KMS-11 (cell line): ENCODE data around the gene FAM47C.
"Not testable (repeated sequence)": the region's sequence is repeated elsewhere in the genome, so short reads cannot be mapped to it uniquely, and the experiment has no call there.

Source experiments
- H2AFZ ChIP-seq: fragments of 200-600 bp; sonication (generic); 2 replicates; pipeline ENCODE4 v1.6.1; 2016; ENCODE audit warnings: antibody characterized with exemption, mixed run types, low read depth
- H3K27ac ChIP-seq: fragments of 200-600 bp; sonication (generic); 2 replicates; pipeline ENCODE4 v1.6.1; 2016; ENCODE audit warnings: mild to moderate bottlenecking, mixed run types
- H3K27me3 ChIP-seq: fragments of 200-600 bp; sonication (generic); 2 replicates; pipeline ENCODE4 v1.6.1; 2017; ENCODE audit warnings: mild to moderate bottlenecking, low read depth, mixed run types, moderate library complexity; ENCODE audit not compliant: insufficient read depth
- H3K36me3 ChIP-seq: fragments of 200-600 bp; sonication (generic); 2 replicates; pipeline ENCODE4 v1.6.1; 2017; ENCODE audit warnings: mild to moderate bottlenecking, mixed run types; ENCODE audit not compliant: insufficient read depth
- H3K4me1 ChIP-seq: fragments of 200-600 bp; sonication (generic); 2 replicates; pipeline ENCODE4 v1.6.1; 2016; ENCODE audit warnings: mild to moderate bottlenecking, low read depth, mixed run types; ENCODE audit not compliant: poor library complexity, severe bottlenecking
- H3K4me2 ChIP-seq: fragments of 200-600 bp; sonication (generic); 2 replicates; pipeline ENCODE4 v1.7.0; 2016; ENCODE audit warnings: mild to moderate bottlenecking, mixed run types
- H3K4me3 ChIP-seq: fragments of 200-600 bp; sonication (generic); IDR thresholded peaks from 2 replicates; pipeline ENCODE4 v1.6.1; 2017; ENCODE audit warnings: low read depth, low read length, mixed read lengths; ENCODE audit not compliant: insufficient read depth
- H3K79me2 ChIP-seq: fragments of 200-600 bp; sonication (generic); 2 replicates; pipeline ENCODE4 v1.6.1; 2016; ENCODE audit warnings: low read depth, mixed run types; ENCODE audit not compliant: insufficient read depth
- H3K9ac ChIP-seq: fragments of 200-600 bp; sonication (generic); 2 replicates; pipeline ENCODE4 v1.6.1; 2016; ENCODE audit warnings: mild to moderate bottlenecking, mixed run types
- H4K20me1 ChIP-seq: fragments of 200-600 bp; sonication (generic); 2 replicates; pipeline ENCODE4 v1.6.1; 2016; ENCODE audit warnings: mild to moderate bottlenecking, mixed run types; ENCODE audit not compliant: insufficient read depth
- TF ChIP-seq, protein P1 (sequence below): fragments of 200-600 bp; sonication (generic); conservative IDR thresholded peaks from 2 replicates; pipeline ENCODE4 v1.6.1; 2017; ENCODE audit warnings: low read depth, mild to moderate bottlenecking, antibody characterized with exemption, low read length, moderate library complexity, mixed read lengths

Gene FAM47C

DNA sequence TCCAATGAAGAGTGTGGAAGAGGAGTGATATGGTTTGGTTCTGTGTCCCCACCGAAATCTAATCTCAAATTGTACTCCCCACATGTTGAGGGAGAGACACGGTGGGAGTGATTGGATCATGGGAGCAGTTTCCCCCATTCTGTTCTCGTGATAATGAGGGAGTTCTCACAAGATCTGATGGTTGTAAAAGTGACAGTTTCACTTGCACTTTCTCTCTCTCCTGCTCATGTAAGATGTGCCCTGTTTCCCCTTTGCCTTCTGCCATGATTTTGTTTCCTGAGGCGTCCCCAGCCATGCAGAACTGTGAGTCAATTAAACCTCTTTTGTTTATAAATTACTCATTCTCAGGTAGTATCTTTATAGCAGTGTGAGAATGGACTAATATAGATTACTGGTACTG, 39.6 kb downstream of the FAM47C start:
- TF ChIP-seq, protein P1, sequence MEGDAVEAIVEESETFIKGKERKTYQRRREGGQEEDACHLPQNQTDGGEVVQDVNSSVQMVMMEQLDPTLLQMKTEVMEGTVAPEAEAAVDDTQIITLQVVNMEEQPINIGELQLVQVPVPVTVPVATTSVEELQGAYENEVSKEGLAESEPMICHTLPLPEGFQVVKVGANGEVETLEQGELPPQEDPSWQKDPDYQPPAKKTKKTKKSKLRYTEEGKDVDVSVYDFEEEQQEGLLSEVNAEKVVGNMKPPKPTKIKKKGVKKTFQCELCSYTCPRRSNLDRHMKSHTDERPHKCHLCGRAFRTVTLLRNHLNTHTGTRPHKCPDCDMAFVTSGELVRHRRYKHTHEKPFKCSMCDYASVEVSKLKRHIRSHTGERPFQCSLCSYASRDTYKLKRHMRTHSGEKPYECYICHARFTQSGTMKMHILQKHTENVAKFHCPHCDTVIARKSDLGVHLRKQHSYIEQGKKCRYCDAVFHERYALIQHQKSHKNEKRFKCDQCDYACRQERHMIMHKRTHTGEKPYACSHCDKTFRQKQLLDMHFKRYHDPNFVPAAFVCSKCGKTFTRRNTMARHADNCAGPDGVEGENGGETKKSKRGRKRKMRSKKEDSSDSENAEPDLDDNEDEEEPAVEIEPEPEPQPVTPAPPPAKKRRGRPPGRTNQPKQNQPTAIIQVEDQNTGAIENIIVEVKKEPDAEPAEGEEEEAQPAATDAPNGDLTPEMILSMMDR, result no peak
- Histone ChIP-seq H3K27me3 (no peaks in the 10 kb centered on the region), H3K36me3 (no peaks in the 10 kb centered on the region), H3K4me3 (no peak overlapping the region), H4K20me1 (no peaks in the 10 kb centered on the region), H2AFZ (no peak overlapping the region), H3K4me1 (no peaks in the 10 kb centered on the region), H3K79me2 (no peaks in the 10 kb centered on the region), H3K4me2 (no peak overlapping the region), H3K27ac (no peak overlapping the region), H3K9ac (no peak overlapping the region)

DNA sequence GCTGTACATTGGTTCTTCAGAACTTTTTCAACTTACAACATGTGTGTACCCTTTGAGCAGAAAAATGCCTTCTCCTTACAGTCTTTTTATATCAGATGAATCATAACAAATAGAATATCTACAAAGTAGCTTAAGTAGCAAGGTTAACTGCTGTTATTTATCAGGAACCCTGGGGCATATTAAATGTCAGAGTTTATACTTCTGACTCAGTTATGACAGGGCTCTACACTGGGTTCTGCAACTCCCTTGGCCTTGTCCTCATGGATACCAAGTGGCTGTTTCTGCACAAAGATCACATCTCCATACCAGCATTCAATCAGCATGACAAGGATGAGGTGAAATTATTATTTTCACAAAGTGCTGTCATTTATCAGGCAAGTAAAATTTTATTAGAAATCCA, 49.4 kb downstream of the FAM47C start:
- not testable (repeated sequence) for H2AFZ ChIP-seq, H3K9ac ChIP-seq, H3K4me3 ChIP-seq, H3K4me1 ChIP-seq, H4K20me1 ChIP-seq, H3K27me3 ChIP-seq, H3K27ac ChIP-seq, H3K4me2 ChIP-seq, H3K36me3 ChIP-seq, H3K79me2 ChIP-seq

DNA sequence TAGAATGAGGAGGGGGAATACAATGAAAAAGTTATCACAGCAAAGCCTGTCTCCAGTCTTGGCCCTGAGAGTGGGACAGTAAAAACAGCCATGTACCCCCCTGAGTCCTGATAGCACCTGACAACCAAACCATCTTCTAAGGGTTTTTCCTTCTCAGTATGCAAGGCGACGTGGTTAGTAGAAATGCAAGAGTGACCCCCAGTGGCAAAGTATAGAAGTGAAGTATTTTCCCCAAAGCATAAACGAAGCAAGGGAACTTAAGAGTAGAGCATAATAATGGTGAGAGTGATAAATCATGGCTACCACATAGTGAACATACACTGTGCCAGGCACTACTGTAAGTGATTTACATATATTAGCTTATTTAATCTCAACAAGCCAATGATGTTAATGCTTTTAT, 52.8 kb downstream of the FAM47C start:
- H3K27ac ChIP-seq, result no peak overlapping the region
- H3K9ac ChIP-seq, result no peak overlapping the region
- H3K36me3 ChIP-seq, result no peaks in the 10 kb centered on the region
- H2AFZ ChIP-seq, result no peak overlapping the region
- H3K4me2 ChIP-seq, result no peak overlapping the region
- no peaks in the 10 kb centered on the region for H3K27me3 ChIP-seq
- TF ChIP-seq, protein P1, result peak; percentile 61
- H3K79me2 ChIP-seq, result no peaks in the 10 kb centered on the region
- no peaks in the 10 kb centered on the region for H3K4me1 ChIP-seq
- no peak overlapping the region for H3K4me3 ChIP-seq
- no peaks in the 10 kb centered on the region for H4K20me1 ChIP-seq
